Naive thymus-derived CD8-positive, alpha-beta T cell (primary cell): Measurements from ENCODE around the gene LIPC. TPM values are rescaled to one million over a fixed set of nuclear protein-coding genes. Genes with fewer than 3 reads are reported as not detected.

ENCODE experiments used
- ATAC-seq, 2 donors: fragments of 150-1000 bp; cut with Tn5 transposase in 1 of 2; sonication (Bioruptor Pico), chemical (Tn5 transposase) in 1 of 2; 1 replicate in 1 of 2; 2 replicates in 1 of 2; pipeline ENCODE4 v1.10.0; 2021; ENCODE audit warnings: mild to moderate bottlenecking in 2 of 2, moderate library complexity in 2 of 2
- POLR2A ChIA-PET: fragments of 350-600 bp; sonication (Branson Sonifier 250); formaldehyde crosslinking; loops from one replicate; lab custom pipeline; 2021; ENCODE audit warnings: antibody characterized with exemption; lab: Charles Lee
- DNase-seq, 10 donors: peaks; one replicate each; pipeline versions ENCODE4 v3.0.0 to v3.0.0-alpha.2; 2020 to 2022
- H3K27ac Mint-ChIP-seq, 10 donors: one replicate each; pipeline ENCODE4 v1.8.0; 2020 to 2022; ENCODE audit warnings: mild to moderate bottlenecking in 10 of 10, mixed read lengths in 10 of 10, moderate library complexity in 4 of 10, inconsistent platforms in 1 of 10
- H3K27me3 Mint-ChIP-seq, 5 donors: one replicate each; pipeline ENCODE4 v1.8.0; 2021 to 2022; ENCODE audit warnings: mixed read lengths in 5 of 5
- H3K36me3 Mint-ChIP-seq, 3 donors: one replicate each; pipeline ENCODE4 v1.8.0; 2020 to 2022; ENCODE audit warnings: mixed read lengths in 3 of 3, mild to moderate bottlenecking in 2 of 3, inconsistent platforms in 1 of 3
- H3K4me1 Mint-ChIP-seq, 4 donors: one replicate each; pipeline ENCODE4 v1.8.0; 2021 to 2022; ENCODE audit warnings: mixed read lengths in 4 of 4
- H3K4me3 Mint-ChIP-seq, 10 donors: one replicate each; pipeline ENCODE4 v1.8.0; 2020 to 2022; ENCODE audit warnings: mild to moderate bottlenecking in 10 of 10, mixed read lengths in 10 of 10, moderate library complexity in 6 of 10, inconsistent platforms in 1 of 10
- H3K9me3 Mint-ChIP-seq, 9 donors: one replicate each; pipeline ENCODE4 v1.8.0; 2020 to 2022; ENCODE audit warnings: mixed read lengths in 9 of 9, mild to moderate bottlenecking in 3 of 9, inconsistent platforms in 1 of 9, moderate library complexity in 1 of 9
- polyA plus RNA-seq, 3 donors: library from polyadenylated mRNA; unstranded; fragments of 300-500 nt; fragmentation: Illumina TruSeq; gene quantifications; one replicate each; pipeline ENCODE4 v1.2.3, GENCODE V29; 2021
- total RNA-seq, 8 experiments: library from RNA in 2 of 8; stranded (reverse) in 2 of 8; gene quantifications; one replicate each; pipeline ENCODE4 v1.2.3 and lab custom pipeline; 2021 to 2026

Gene LIPC
- total and polyA plus RNA-seq, 5 experiments from 2014 or later, result 0.64 to 4.4 (median 2.9) TPM

DNA sequence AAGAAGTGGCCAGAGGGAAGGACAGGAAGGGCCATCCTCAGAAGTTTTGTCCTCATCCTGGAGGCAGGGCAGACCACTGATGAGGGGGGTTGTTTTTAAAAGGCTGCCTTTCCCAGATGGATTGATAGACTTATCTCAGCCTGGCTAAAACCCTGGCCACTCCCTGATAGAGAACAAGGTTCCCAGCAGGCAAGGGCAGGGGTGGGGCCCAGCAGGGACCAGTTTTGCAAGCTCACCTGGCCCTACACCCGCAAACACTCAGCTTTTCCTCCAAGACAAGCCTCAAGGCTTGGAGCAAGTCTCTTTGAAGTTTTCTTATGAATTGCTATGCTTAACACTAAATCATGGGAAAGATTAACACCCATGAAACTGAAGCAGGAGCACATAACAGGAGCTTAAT, 9.1 kb downstream of the LIPC start:
- no peaks in the 10 kb centered on the region for H3K27me3 Mint-ChIP-seq
- no peak for ATAC-seq
- peaks cover 0 to 8% (median 0%) of the 10 kb centered on the region in 3 donors for H3K36me3 Mint-ChIP-seq
- POLR2A ChIA-PET, result no interaction called here
- peak overlapping the region in 2 of 10 donors; percentile 41 to 61 for H3K27ac Mint-ChIP-seq
- no peaks in the 10 kb centered on the region for H3K9me3 Mint-ChIP-seq
- H3K4me1 Mint-ChIP-seq, result peaks cover 7 to 21% (median 9%) of the 10 kb centered on the region in 4 donors
- H3K4me3 Mint-ChIP-seq, result peak overlapping the region in 1 of 10 donors; percentile 11
- DNase-seq, result no peak

DNA sequence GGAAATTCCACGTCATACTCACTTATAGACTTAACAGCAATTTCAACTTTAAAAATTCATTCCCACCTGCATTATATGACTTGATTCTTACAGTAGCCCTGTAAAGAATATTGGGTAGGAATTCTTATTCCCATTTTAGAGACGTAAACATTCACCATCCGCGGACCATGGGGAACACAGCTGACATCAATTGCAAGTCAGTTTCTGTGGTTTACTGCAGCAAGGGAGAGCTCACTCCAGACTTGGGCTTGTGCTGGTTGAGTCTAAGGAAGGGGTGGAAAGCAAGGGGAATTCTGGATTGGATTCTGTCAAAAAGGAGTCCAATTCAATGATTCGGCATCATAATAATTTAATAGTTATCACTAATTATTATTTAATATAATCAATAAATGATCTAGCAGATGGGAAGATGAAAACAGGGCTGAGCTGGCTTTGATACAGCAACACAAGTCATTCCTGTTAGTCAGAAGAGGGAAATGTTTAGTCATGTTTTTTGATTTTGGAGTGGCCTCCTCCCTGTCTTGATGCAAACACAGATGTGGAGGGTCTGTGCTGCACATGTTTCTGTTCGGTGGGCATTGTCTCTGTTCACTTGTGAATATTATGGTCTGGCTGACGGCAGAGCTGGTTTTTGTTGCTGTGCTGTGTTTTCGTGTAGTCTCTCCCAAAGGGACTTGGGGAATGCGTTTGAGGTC, 9.7 kb downstream of the LIPC start:
- H3K27ac Mint-ChIP-seq, result peak overlapping the region in 3 of 10 donors; percentile 11 to 61 (median 18)
- H3K4me1 Mint-ChIP-seq, result peaks cover 7 to 20% (median 9%) of the 10 kb centered on the region in 4 donors
- no peaks in the 10 kb centered on the region for H3K27me3 Mint-ChIP-seq
- ATAC-seq (no peak), DNase-seq (no peak)
- H3K4me3 Mint-ChIP-seq, result peak overlapping the region in 1 of 10 donors; percentile 11
- H3K36me3 Mint-ChIP-seq, result peaks cover 0 to 4% (median 0%) of the 10 kb centered on the region in 3 donors
- no peaks in the 10 kb centered on the region for H3K9me3 Mint-ChIP-seq
- POLR2A ChIA-PET, result no interaction called here

DNA sequence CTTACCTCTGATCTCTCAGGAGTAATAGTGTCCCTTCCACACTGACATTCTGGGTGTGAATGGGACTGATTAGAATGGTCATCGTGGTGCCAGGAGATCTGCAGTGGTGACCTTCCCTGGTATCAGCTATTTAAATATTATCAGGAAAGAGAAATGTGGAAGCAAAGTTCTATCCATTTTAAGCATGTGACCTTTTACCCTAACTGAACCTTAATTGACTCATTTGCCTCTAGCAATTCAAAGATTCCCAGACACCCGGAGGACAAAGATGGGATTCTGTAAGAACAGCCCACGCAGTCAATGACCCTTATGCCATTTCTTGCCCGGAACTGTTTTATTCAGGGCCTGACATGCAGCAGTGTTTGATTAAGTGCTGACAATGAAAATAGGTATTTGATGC, 10.3 kb downstream of the LIPC start:
- Mint-ChIP-seq H3K27ac (peak overlapping the region in 3 of 10 donors; percentile 11 to 75 (median 18)), H3K4me3 (no peak overlapping the region), H3K36me3 (peaks cover 0 to 2% (median 0%) of the 10 kb centered on the region in 3 donors), H3K9me3 (no peaks in the 10 kb centered on the region), H3K4me1 (peaks cover 8 to 19% (median 9%) of the 10 kb centered on the region in 4 donors), H3K27me3 (no peaks in the 10 kb centered on the region)
- no peak for DNase-seq
- no peak for ATAC-seq
- POLR2A ChIA-PET, result no interaction called here

DNA sequence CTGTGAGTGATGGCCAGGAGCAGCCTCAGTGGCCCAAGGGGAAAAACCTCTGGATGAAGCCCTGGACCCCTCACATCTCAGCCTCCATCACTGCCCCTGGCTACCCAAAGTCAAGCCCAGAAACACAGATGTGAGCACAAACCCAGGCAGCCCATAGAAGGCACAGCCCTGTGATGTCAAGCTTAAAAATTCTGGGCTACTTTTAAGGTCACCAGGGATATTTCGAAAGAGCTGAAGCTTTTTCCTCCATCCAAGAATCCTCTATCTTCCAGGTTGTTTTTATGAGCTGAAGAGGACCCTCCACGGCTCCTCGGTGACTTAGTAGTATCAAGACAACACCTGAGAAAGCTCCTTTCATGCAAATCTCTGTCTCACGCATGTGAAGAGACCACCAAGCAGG, 11.5 kb downstream of the LIPC start:
- no peaks in the 10 kb centered on the region for H3K27me3 Mint-ChIP-seq

DNA sequence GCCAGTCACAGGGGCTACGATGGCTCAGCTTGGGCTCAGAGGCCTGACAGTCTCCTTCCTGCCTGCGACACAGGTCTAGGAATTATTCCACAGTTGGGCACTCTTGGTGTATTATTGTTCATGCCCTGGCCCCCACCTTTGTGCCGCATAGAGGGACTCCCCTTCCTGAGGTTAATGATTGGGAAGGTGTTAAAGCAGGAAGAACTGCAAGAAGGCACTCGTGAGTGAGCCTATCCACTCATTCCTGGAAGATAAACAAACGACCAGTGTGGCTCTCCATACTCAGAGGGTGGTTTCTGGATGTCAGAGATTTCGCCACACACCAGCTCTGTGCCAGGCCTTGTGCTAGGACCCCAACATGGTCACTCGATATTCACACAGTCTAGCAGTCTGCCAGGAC, 12.3 kb downstream of the LIPC start:
- Mint-ChIP-seq H3K9me3 (no peaks in the 10 kb centered on the region), H3K4me3 (peak overlapping the region in 2 of 10 donors; percentile 3 to 5), H3K27ac (peak overlapping the region in 4 of 10 donors; percentile 44 to 89 (median 71)), H3K36me3 (no peaks in the 10 kb centered on the region), H3K4me1 (peaks cover 6 to 20% (median 10%) of the 10 kb centered on the region in 4 donors), H3K27me3 (no peaks in the 10 kb centered on the region)
- ATAC-seq, result no peak
- no peak for DNase-seq
- POLR2A ChIA-PET, result no interaction called here

More for the DNA sequence above, 11.5 kb downstream of the LIPC start:
- ATAC-seq, result no peak
- no peak for DNase-seq
- Mint-ChIP-seq H3K9me3 (no peaks in the 10 kb centered on the region), H3K27ac (peak overlapping the region in 4 of 10 donors; percentile 12 to 82 (median 30)), H3K4me3 (no peak overlapping the region), H3K36me3 (no peaks in the 10 kb centered on the region), H3K4me1 (peaks cover 8 to 21% (median 13%) of the 10 kb centered on the region in 4 donors)
- POLR2A ChIA-PET, result no interaction called here

DNA sequence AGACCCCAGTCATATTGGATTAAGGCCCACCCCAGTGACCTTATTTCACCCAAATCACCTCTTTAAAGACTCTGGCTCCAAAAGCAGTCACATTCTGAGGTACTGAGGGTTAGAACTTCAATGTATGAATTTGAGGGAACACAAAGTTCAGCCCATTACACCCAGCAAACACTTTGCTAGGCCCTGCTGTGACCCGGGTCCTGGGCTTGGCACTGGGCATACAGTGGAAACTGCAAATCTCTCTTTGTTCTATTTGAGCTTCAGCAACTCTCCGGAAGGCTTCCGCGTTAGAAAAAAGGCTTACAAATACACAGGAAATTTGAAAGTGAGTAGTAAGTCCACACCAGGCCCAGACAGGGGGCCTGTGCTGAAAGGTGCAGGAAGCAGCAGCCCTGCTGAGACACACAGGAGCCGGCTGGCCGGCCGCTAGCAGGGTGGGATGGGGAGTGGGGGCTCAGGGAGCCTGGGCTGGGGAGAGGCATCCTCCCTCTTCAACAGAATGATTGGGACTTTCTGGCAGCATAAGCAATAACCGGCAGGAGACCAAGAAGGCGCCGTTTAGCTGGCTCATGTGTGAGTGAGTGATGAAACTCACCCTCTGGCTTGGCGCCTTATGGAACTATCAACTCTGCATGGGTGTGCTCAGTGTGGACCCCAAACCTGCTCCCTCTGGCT, 13.0 kb downstream of the LIPC start:
- peaks cover 0 to 2% (median 0%) of the 10 kb centered on the region in 9 donors for H3K9me3 Mint-ChIP-seq
- H3K4me1 Mint-ChIP-seq, result peaks cover 5 to 20% (median 10%) of the 10 kb centered on the region in 4 donors
- POLR2A ChIA-PET, result no interaction called here
- H3K36me3 Mint-ChIP-seq, result no peaks in the 10 kb centered on the region
- peak overlapping the region in 3 of 10 donors; percentile 18 to 54 (median 38) for H3K4me3 Mint-ChIP-seq
- H3K27me3 Mint-ChIP-seq, result no peaks in the 10 kb centered on the region
- peak overlapping the region in 4 of 10 donors; percentile 60 to 91 (median 88) for H3K27ac Mint-ChIP-seq
- DNase-seq (no peak), ATAC-seq (peak; percentile 67 to 72)

DNA sequence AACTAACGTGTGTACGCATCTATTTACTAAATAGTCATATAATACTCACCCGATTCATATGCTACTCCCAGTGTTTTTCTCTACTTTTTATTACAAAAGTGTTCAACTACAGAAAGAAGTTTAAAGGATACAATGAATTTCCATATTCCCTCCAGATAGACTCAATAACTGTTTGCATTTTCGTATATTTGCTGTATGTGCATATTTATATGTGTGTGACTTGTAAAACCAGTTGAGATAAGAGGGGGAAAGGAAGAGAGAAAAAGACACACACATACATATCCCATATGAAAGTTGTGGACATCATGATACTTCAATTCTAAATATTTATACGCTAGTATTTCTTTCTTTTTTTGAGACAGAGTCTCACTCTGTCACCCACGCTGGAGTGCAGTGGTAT, 14.1 kb downstream of the LIPC start:
- ATAC-seq, result no peak
- no peak overlapping the region for H3K4me3 Mint-ChIP-seq
- POLR2A ChIA-PET, result no interaction called here

DNA sequence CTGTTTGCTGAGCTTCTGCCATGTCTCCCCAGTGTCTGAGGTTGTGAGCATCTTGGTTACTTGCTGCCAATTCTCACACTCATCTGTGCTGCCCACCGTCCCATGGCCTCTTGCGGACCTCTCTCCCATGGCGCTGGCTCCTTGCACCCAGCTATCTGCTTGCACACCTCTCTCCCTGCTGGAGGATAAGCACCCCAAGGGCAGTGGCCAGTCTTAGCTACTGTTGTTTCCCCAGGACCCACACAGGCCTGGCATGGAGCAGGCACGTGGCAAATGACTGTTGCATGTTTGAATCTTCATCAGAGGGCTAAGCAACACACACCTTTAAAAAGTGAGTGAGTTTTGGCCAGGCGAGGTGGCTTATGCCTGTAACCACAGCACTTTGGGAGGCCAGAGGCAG, 14.7 kb downstream of the LIPC start:
- H3K27ac Mint-ChIP-seq, result peak overlapping the region in 2 of 10 donors; percentile 36 to 39
- H3K4me1 Mint-ChIP-seq, result peaks cover 3 to 15% (median 10%) of the 10 kb centered on the region in 4 donors
- peaks cover 0 to 2% (median 0%) of the 10 kb centered on the region in 9 donors for H3K9me3 Mint-ChIP-seq

More for the DNA sequence above, 14.1 kb downstream of the LIPC start:
- Mint-ChIP-seq H3K4me1 (peaks cover 3 to 17% (median 10%) of the 10 kb centered on the region in 4 donors), H3K27me3 (no peaks in the 10 kb centered on the region), H3K27ac (peak overlapping the region in 3 of 10 donors; percentile 39 to 89 (median 86)), H3K36me3 (no peaks in the 10 kb centered on the region), H3K9me3 (peaks cover 0 to 2% (median 0%) of the 10 kb centered on the region in 9 donors)
- DNase-seq, result no peak

DNA sequence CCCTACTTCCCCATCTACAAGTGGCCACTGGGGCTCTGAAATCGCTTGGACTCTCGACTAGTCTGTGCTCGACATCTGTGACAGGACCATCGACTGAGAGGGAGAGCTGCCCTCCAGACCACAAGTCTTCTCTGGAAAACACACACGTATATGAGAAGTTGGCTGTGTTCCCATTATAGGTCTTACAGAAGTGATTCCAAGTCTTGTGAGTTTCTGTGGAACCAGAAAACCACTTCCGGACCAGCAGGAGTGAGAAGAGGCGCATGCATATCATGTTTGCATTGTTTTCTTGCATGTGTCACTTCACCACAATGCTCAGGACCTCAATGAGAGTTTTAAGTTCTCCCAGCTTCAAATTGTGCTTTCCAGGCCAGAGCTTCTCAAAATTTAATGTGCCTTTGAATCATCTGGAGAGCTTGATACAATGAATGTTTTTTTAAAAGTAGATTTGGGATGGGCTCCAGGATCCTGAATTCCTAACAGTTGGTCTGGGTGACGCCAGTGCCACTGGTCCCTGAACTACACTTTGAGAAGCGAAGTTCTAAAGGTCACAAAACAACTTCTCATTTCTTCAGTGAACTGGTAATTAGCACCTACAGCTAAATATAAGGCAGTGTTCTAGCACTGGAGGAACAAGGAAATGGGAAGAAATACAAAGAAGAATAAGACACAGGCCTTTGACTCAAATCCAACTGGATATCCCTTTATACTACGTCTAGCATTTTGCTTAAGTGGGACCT, 15.7 kb downstream of the LIPC start:
- POLR2A ChIA-PET, result interaction anchor here (0.6 to 1.4 kb wide), 2 partner anchors 71 to 486 kb away, joined by 3 read pairs; partner anchors contain the start of gene SLTM
- Mint-ChIP-seq H3K27me3 (no peaks in the 10 kb centered on the region), H3K9me3 (peaks cover 0 to 2% (median 0%) of the 10 kb centered on the region in 9 donors), H3K36me3 (no peaks in the 10 kb centered on the region), H3K4me3 (peak overlapping the region in 2 of 10 donors; percentile 2 to 8), H3K27ac (peak overlapping the region in 4 of 10 donors; percentile 34 to 80 (median 64)), H3K4me1 (peaks cover 3 to 13% (median 10%) of the 10 kb centered on the region in 4 donors)
- ATAC-seq, result peak in 1 of 2 donors; percentile 20
- no peak for DNase-seq

More for the DNA sequence above, 14.7 kb downstream of the LIPC start:
- Mint-ChIP-seq H3K27me3 (no peaks in the 10 kb centered on the region), H3K36me3 (no peaks in the 10 kb centered on the region), H3K4me3 (no peak overlapping the region)
- DNase-seq, result no peak
- ATAC-seq, result no peak
- POLR2A ChIA-PET, result interaction anchor here (0.6 kb wide), 1 partner anchor 72 kb away, joined by 3 read pairs; no protein-coding TSS in a partner anchor

DNA sequence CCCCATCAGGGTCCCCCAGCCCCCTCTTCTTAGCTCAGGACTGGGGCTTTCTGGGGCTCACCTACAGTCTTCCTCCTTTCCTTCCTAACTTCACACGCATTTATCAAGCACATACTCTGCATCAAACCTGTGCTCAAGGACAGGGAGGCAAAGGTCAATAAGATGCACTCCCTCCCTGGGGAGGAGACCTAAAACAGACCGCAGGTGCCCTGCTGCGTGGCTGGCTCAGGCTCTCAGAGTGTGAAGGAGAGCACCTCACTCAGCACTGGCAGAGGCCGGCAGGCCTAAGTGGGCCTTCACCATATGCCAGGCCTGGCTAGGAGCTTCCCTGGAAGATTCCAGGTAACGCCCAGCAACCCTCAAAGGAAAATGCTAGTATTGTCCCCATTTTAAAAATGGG, 16.5 kb downstream of the LIPC start:
- Mint-ChIP-seq H3K9me3 (peaks cover 0 to 2% (median 0%) of the 10 kb centered on the region in 9 donors), H3K36me3 (peaks cover 0 to 5% (median 0%) of the 10 kb centered on the region in 3 donors), H3K27ac (peak overlapping the region in 4 of 10 donors; percentile 7 to 49 (median 30)), H3K4me1 (peaks cover 5 to 18% (median 10%) of the 10 kb centered on the region in 4 donors), H3K4me3 (no peak overlapping the region), H3K27me3 (no peaks in the 10 kb centered on the region)
- POLR2A ChIA-PET, result interaction anchor here (1.4 kb wide), 1 partner anchor 485 kb away, joined by 3 read pairs; the partner anchor contains the start of gene SLTM
- ATAC-seq (no peak), DNase-seq (no peak)

DNA sequence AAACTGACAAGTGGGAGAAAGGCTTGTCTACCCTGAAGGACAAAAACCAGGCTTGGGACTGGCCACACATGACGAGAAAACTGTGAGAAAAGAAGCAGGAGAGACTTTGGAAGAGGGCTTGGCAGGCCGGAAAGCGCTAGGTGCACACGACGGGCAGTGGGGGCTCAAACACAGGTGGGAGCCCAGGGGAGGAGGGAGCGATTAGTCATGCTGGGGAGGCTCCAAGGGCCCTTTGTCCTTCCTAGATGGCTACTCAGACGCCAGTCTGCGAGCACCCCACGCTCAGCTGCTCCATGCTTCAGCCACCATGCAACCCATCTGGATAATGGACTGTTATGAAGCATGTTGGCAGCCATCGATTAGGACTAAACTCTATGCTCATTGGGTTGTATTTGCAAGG, 17.1 kb downstream of the LIPC start:
- POLR2A ChIA-PET, result no interaction called here
- H3K9me3 Mint-ChIP-seq, result peaks cover 0 to 2% (median 0%) of the 10 kb centered on the region in 9 donors
- H3K36me3 Mint-ChIP-seq, result peaks cover 0 to 5% (median 0%) of the 10 kb centered on the region in 3 donors
- ATAC-seq, result no peak
- H3K4me3 Mint-ChIP-seq, result no peak overlapping the region
- no peaks in the 10 kb centered on the region for H3K27me3 Mint-ChIP-seq
- no peak for DNase-seq
- H3K27ac Mint-ChIP-seq, result peak overlapping the region in 3 of 10 donors; percentile 38 to 73 (median 39)
- H3K4me1 Mint-ChIP-seq, result peaks cover 2 to 13% (median 8%) of the 10 kb centered on the region in 4 donors

DNA sequence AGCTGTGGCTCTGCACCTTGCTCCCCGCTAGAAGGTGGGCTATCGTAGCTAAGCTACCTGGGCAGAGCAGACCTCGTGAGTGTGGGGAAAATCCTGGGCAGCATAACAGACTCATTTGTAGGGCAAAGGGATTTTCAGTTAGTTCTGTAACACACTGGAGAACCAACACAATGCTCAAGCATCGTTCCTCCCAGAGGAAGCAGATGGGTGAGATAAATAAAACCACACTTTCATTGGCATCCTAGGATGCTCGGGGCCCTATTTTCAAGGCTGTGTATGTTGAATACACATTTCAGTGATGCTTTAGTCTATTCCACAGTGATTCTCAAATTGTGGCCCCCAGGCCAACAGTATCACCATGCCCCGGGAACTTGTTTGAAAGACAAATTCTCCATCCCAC, 20.0 kb downstream of the LIPC start:
- Mint-ChIP-seq H3K27ac (no peak overlapping the region), H3K4me3 (no peak overlapping the region), H3K27me3 (no peaks in the 10 kb centered on the region), H3K9me3 (peaks cover 0 to 2% (median 0%) of the 10 kb centered on the region in 9 donors), H3K4me1 (peaks cover 6 to 18% (median 11%) of the 10 kb centered on the region in 4 donors), H3K36me3 (peaks cover 0 to 5% (median 0%) of the 10 kb centered on the region in 3 donors)
- ATAC-seq (no peak), DNase-seq (no peak)
- POLR2A ChIA-PET, result no interaction called here
